ENCODE measurements around the gene FREY1.

DNA sequence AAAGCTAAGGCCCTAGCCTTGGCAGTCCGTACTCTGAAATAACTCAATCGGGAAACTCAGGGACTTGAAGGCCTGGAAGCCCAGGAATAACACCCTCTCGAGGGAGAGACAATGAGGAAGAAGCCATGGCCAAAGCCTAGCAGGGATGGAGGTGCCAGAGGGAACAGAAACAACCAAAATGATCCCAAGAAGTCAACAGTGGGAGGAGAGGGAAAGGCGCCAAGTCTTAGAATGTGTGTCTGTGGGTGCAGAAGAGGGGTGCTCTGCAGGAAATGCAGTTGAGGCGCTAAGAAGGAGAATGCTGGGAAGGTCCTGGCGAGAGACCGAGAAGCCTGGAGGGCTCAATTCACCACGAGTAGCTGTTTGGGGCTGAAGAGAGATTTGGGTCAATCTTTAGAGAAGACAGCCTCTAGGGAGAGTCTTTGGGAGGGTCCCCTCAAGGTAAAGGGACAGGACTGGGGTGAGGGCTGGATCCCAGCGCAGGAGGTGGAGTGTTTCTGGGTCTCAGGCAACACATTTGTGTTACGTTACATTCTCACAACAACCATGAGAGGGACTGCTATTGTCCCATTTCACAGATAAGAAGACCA, 22.4 kb downstream of the FREY1 start:
- TF ChIP-seq, protein P1, sequence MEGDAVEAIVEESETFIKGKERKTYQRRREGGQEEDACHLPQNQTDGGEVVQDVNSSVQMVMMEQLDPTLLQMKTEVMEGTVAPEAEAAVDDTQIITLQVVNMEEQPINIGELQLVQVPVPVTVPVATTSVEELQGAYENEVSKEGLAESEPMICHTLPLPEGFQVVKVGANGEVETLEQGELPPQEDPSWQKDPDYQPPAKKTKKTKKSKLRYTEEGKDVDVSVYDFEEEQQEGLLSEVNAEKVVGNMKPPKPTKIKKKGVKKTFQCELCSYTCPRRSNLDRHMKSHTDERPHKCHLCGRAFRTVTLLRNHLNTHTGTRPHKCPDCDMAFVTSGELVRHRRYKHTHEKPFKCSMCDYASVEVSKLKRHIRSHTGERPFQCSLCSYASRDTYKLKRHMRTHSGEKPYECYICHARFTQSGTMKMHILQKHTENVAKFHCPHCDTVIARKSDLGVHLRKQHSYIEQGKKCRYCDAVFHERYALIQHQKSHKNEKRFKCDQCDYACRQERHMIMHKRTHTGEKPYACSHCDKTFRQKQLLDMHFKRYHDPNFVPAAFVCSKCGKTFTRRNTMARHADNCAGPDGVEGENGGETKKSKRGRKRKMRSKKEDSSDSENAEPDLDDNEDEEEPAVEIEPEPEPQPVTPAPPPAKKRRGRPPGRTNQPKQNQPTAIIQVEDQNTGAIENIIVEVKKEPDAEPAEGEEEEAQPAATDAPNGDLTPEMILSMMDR (conservative IDR thresholded peaks at IDR 0.05; ENCODE audit: low read length): no peak
- no peak for TF ChIP-seq EZH2phosphoT487 (IDR thresholded peaks at IDR 0.05; ENCODE audit: borderline replicate concordance)

Data from Loucy (cell line).